GM21447 (cell line): ENCODE measurements around the gene NLRP1.
A peak's percentile ranks its signal among the peaks of the same experiment; 100 is the strongest.

ENCODE experiments used
- ATAC-seq: cut with Tn5 transposase; IDR thresholded peaks from one replicate; pipeline ENCODE4 v1.9.1; 2021; ENCODE audit not compliant: unreplicated experiment

Gene NLRP1

GRCh38 chr17:5584383-5585286 lies at the start of gene NLRP1:
Gene NLRP1, minus strand, starts transcription at chr17:5584509. Its CDS starts 552 bp downstream, at chr17:5583957.
- ATAC-seq: peak; percentile 88

- no peak for ATAC-seq
Observed at GRCh38 chr17:5631958-5632590, 47.8 kb upstream of the NLRP1 start.

DNA sequence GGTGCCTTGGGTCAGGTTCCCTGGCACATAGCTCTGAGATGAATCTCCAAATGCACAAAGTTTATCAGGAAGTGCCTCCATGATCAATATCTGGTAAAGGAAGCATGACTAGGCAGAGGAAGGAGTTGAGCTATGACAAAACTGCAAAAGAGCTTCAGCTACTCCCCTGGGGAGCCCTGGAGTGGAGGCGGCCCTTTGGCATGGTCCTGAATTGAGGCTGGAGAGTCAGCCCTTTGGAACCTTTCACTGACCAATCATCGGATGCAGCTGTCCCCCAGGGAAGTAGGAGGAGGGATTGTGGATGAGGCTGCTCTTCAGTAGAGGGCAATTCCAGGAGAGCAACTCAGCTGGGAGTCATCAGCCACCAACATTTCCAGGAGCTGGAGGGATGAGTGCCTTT lies 46.1 kb upstream of the NLRP1 start:
- no peak for ATAC-seq

DNA sequence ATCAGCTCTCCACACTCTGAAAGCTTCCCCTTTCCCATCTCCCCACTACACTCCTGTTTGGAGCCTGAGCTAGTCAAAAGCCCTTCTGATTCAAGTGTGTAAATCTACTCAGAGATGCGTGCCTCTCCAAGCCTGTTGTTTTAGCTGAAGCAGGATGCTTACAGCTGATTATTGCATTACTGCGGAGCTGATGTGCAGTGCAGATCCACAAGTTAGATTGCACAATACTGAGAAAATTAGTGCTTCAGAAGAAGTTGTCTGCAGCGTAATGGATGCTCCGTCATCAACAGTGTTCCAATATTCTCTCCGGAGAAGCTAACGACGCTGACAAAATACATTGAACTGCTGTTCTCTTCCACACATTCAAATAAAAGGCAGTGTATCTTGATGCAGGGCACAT lies 44.8 kb upstream of the NLRP1 start:
- no peak for ATAC-seq

DNA sequence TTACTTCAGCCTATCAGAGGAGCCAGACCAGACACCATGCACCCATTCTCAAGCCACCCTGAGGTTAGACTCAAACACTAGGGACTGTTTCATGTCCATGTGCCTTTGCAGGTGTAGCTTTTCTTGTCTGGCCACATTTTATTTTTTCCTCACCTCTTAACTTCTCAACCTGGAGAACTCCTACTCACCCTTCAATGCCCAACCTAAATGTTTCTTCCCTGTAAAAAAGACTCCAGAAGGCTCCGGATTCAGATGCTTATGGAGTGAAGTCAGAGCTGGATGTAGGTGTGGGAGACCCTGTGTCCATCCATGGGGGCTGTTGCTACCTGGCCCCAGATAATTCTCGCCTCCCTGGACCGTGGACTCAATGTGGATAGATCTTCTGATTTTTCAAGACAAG lies 44.0 kb upstream of the NLRP1 start:
- ATAC-seq: no peak

DNA sequence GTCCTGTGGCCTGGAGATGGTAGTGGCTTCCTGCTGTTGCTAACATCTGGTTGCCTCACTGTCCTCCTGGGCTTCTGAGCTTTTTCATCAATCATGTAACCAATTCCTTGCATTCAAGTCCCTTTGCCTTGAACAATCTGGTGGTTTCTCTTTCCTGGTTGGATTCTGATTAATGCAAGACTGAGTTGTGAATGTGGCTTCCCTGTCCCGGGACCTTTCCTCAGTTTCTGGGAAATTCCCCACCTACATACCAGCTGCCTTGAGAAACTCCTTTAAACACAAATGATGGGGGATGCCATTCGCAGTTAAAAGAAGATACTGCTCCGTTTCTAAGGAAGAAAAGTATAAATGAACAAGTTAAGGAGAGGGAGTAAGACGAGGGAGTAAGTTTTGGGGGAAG lies 39.9 kb upstream of the NLRP1 start:
- ATAC-seq: no peak

DNA sequence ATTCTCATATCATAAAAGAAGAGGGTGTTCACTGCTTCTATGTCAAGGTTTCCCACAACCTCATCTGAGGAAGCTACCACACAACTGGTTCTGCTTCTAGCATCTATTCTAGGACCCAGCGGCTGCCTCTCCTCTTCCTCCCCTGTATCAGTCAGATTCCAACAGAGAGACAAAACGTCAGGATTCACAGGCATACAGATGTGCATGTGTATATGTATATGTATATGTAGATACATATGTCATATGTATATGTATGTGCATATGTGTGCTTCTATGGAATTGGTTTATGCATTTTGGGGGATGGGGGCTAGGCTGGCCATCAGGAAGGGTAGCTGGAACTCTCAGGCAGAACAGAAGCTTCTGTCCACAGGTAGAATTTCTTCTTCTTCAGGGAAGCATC lies 37.4 kb upstream of the NLRP1 start:
- no peak for ATAC-seq

- no peak for ATAC-seq
Observed at GRCh38 chr17:5621026-5621425, 36.7 kb upstream of the NLRP1 start.

GRCh38 chr17:5619088-5619740 lies 34.9 kb upstream of the NLRP1 start:
- ATAC-seq: no peak

- no peak for ATAC-seq
Observed at GRCh38 chr17:5618476-5618875, 34.2 kb upstream of the NLRP1 start.

- ATAC-seq: no peak
Observed at GRCh38 chr17:5615476-5615875, 31.2 kb upstream of the NLRP1 start.

DNA sequence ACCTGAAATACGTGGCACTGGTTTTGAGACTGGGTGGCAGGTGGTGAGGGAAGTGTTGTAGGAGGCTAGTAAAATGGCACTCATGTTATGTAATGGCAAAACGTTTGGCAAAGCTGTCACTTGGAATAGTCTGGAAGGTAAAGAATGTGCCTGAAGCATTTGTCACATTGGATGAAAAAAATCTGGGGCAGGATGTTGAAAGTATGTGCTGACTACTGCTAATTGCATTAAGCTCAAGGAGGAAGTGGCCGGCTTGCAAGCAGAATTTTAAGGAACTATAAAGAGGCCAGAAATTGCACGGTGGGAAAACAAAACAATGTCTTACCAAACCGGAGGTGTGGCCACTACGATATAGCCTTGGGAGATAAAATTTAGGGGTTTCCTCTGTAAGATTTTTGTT lies 26.6 kb upstream of the NLRP1 start:
- no peak for ATAC-seq

DNA sequence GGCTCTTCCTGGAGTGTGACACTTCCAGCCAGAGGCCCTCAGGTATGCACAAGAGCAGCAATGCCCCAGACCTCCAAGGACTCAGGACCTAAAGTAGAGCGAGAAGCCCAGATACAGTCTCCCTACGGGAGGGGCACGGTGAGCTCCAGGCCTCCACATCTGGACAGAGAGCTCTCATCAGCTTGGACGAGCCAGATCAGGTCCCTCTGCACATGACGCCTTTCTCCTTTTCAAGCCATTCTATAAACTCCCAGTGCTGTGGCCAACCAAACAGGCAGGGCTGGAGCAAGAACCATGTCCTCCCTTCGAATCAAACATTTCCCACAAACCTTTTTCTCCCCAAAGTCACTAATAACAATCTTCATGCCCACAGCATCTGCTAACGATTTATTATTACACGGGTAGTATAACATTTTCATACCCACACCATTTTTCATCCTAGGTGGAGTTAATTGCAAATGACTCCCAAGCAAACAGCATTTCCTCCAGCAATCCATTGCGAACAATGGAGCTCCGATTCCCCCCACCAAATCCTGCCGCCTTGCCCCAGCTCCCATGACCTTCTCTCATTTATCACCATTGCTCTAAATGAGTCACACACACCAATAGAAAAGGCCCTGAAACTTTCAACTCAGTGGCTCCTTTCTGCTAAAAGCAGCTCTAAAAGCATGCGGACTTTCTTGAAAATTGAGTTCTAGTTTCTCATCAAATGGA lies 24.2 kb upstream of the NLRP1 start:
- no peak for ATAC-seq

GRCh38 chr17:5607946-5608345 lies 23.6 kb upstream of the NLRP1 start:
- ATAC-seq: no peak

DNA sequence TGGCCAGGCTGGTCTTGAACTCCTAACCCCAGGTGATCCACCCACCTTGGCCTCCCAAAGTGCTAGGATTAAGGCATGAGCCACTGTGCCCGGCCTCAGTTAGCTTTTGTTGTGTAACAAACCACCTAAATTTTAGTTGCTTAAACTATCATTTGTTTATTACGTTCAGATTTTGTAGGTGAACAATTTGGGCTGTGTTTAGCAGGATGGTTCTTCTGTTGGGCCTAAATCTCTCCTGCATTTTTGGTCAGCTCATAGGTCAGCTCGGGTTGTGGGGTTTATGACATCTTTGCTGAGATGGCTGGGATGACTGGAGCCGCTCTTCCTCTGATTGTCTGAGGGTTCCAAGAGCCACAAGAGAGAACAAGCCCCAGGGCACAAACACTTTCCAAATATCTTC lies 21.1 kb upstream of the NLRP1 start:
- ATAC-seq: no peak

GRCh38 chr17:5600041-5600440 lies 15.7 kb upstream of the NLRP1 start:
- no peak for ATAC-seq

DNA sequence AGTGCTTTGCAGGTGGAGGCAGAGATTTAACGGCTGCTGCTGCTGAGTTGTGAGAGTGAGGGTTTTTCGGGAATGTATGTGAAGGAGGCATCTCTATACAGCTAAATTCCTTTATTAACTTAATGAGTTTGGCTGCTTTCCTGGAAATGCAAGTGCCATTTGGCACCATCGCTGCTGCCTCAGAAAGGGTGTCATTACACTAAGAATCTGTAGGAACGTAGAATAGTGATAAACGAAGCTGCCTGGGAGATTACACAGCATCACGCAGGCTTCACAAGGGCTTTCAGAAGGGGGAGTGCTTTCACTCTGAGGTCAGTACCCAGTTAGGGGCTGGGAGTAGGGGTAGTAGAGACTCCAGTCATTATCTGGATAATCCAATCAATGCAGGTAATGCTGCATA lies 14.1 kb upstream of the NLRP1 start:
- ATAC-seq: no peak

GRCh38 chr17:5596421-5596820 lies 12.1 kb upstream of the NLRP1 start:
- no peak for ATAC-seq

DNA sequence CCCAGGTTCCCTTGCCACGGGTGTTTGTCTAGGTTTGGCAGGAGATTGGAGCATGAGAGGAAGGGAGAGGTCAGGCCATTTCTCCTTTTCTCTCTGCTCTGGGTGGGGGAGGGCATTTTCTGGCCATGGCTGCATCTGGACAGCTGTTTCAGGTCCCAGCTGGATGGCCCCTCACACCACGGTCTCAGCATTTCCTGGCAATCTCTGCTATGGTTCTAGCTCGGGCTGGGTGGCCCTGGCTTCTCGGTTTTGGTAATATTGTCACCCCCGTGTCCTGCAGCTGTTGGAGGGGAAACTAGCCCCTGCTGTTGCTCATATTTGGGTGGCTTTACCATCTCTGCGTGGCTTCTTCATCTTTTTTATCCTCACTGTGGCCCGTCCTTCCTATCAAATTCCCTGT lies 11.5 kb upstream of the NLRP1 start:
- ATAC-seq: no peak

DNA sequence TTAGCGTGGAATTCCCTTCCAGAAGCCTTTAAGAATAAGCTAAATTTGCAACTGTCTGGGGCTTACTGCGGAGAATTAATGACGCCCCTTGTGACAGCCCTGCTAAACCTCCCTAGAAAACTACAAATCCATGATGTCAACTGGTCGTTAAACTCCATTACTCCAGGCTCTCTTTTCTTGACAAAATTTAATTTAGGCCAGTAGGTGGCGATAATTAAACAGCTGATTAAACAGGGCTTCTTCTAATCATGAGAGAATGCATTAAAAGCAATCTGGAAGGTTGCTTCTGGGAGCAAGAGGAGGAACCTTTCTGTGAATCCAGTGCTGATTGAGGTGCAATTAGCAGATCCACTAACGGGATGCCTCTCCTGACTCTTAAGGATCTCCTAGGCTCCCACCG lies 8.1 kb upstream of the NLRP1 start:
- no peak for ATAC-seq

GRCh38 chr17:5591966-5592365 lies 7.7 kb upstream of the NLRP1 start:
- no peak for ATAC-seq
